BE2C (cell line): ENCODE results near the gene OMG.

Experiments
- DNase-seq: peaks from one replicate; pipeline ENCODE4 v3.0.0-alpha.2; 2020
- H3K27me3 ChIP-seq: fragments of 250-450 bp; sonication (Bioruptor Pico); 2 replicates; pipeline ENCODE4 v1.5.1; 2020; ENCODE audit warnings: mild to moderate bottlenecking
- H3K36me3 ChIP-seq: fragments of 250-450 bp; sonication (Bioruptor Pico); 2 replicates; pipeline ENCODE4 v1.5.1; 2020; ENCODE audit warnings: mild to moderate bottlenecking
- H3K4me1 ChIP-seq: fragments of 250-450 bp; sonication (Bioruptor Pico); 2 replicates; pipeline ENCODE4 v1.5.1; 2020
- H3K4me3 ChIP-seq: 2 replicates; pipeline ENCODE4 v1.5.1; 2011; ENCODE audit warnings: low read depth, low read length
- H3K9me3 ChIP-seq: fragments of 250-450 bp; sonication (Bioruptor Pico); 2 replicates; pipeline ENCODE4 v1.5.1; 2020
- TF ChIP-seq, protein P1 (sequence below): IDR thresholded peaks from 2 replicates; pipeline ENCODE4 v1.5.1; 2012; ENCODE audit warnings: mild to moderate bottlenecking, low read depth, low read length

OMG gene

DNA sequence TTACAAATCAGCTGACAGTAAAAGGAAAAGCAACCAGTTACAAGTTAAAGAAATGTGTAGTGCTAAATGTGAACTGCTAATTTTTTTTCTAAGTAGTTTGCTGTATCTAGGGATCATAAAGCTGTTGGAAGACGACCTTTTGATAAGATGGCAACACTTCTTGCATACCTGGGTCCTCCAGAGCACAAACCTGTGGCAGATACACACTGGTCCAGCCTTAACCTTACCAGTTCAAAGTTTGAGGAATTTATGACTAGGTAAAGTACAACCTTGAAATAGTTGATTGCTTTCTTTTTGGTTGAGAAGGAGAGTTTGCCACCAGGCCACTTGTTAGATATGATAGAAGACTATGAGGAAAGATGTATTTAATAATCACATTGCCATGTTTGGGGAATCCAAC, 35.4 kb downstream of the OMG start:
- Histone ChIP-seq H3K36me3 (no peaks in the 10 kb centered on the region; the same call in 1 of the 2 replicates), H3K27me3 (no peaks in the 10 kb centered on the region), H3K9me3 (no peaks in the 10 kb centered on the region), H3K4me3 (no peak overlapping the region), H3K4me1 (no peaks in the 10 kb centered on the region)
- DNase-seq = no peak
- TF ChIP-seq, protein P1, sequence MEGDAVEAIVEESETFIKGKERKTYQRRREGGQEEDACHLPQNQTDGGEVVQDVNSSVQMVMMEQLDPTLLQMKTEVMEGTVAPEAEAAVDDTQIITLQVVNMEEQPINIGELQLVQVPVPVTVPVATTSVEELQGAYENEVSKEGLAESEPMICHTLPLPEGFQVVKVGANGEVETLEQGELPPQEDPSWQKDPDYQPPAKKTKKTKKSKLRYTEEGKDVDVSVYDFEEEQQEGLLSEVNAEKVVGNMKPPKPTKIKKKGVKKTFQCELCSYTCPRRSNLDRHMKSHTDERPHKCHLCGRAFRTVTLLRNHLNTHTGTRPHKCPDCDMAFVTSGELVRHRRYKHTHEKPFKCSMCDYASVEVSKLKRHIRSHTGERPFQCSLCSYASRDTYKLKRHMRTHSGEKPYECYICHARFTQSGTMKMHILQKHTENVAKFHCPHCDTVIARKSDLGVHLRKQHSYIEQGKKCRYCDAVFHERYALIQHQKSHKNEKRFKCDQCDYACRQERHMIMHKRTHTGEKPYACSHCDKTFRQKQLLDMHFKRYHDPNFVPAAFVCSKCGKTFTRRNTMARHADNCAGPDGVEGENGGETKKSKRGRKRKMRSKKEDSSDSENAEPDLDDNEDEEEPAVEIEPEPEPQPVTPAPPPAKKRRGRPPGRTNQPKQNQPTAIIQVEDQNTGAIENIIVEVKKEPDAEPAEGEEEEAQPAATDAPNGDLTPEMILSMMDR = no peak

DNA sequence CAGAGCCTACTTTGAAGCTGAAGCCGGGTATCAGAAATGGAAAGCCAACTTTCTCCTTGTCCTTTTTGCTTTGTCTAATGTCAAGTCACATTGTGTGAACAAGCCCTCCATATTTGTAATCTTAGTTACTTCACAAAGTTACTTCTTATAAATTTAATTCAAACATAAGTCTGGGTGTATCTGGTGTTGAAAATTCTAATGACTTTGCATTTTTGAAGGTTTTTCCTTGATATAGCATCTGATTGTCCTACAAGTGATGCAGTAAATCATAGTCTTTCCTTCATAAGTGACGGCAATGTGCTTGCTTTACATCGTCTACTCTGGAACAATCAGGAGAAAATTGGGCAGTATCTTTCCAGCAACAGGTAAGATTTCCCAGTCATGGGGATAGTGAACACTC, 36.9 kb downstream of the OMG start:
- DNase-seq = no peak
- Histone ChIP-seq H3K9me3 (no peaks in the 10 kb centered on the region), H3K27me3 (no peaks in the 10 kb centered on the region), H3K36me3 (no peaks in the 10 kb centered on the region; the same call in 1 of the 2 replicates), H3K4me3 (no peak overlapping the region), H3K4me1 (no peaks in the 10 kb centered on the region)
- TF ChIP-seq, protein P1 = no peak

DNA sequence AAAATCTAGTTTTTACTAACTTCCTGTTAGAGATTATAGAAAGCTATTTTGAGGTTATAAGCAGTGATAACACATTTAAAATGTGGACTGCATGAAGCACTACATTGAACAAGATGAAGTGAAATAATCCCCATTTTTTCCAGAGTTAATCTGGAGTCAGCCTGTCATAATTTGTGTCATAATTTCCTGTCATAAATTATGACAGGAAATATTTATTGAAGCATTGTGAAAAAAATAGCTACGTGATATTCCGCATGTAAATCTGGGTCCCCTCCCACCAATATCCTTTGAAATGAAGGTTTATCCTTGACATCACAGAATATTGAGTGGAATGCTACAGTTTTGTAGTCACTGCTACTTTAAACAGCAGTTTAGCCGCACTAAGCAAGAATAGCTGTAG, 40.1 kb downstream of the OMG start:
- no peaks in the 10 kb centered on the region for H3K9me3 ChIP-seq
- no peak overlapping the region for H3K4me3 ChIP-seq
- no peaks in the 10 kb centered on the region; the same call in 1 of the 2 replicates for H3K36me3 ChIP-seq
- DNase-seq = no peak
- H3K27me3 ChIP-seq = no peaks in the 10 kb centered on the region
- H3K4me1 ChIP-seq = no peaks in the 10 kb centered on the region
- TF ChIP-seq, protein P1 = no peak

DNA sequence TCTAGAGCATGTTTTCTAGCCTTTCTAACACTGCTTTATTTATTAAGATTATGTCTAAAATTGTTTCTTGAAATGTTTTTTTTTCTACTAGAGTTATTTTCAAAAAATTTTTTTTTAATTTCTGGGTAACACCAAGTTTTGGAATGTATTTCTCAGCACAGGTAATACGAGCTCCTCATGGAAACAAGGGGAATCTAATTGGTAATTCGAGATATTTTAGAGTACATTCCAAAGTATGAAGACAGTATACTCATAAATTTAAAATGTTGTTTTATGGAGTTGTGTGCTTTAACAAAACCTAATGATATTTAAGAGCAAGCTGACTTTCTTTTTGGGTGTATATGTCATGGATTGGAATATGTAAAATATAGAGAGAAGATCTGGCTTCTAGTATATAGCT, 42.4 kb downstream of the OMG start:
- no peak for DNase-seq
- no peaks in the 10 kb centered on the region for H3K27me3 ChIP-seq
- H3K4me1 ChIP-seq = no peaks in the 10 kb centered on the region; the same call in 1 of the 2 replicates
- H3K36me3 ChIP-seq = no peaks in the 10 kb centered on the region
- TF ChIP-seq, protein P1 = no peak
- H3K4me3 ChIP-seq = no peak overlapping the region
- H3K9me3 ChIP-seq = no peaks in the 10 kb centered on the region

DNA sequence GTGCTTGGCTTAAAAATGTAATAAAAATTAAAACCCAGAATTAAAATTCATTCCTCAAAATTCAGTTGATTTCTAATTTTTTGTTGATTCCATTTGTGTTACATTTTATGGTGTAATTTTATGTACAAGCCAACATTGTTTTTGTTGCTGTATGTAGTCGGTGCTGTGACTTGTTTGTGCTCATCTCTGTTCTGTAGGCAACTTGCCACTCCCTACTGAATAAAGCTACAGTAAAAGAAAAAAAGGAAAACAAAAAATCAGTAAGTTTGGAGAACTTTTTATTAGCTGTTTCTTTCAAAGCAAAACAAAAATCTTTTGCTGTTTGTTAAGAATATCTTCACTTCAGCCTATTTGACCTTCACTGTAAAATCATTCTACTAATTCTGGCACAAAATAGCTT, 44.3 kb downstream of the OMG start:
- Histone ChIP-seq H3K27me3 (no peaks in the 10 kb centered on the region), H3K9me3 (no peaks in the 10 kb centered on the region), H3K4me1 (no peaks in the 10 kb centered on the region; the same call in 1 of the 2 replicates), H3K36me3 (no peaks in the 10 kb centered on the region), H3K4me3 (no peak overlapping the region)
- no peak for DNase-seq
- TF ChIP-seq, protein P1 = no peak

DNA sequence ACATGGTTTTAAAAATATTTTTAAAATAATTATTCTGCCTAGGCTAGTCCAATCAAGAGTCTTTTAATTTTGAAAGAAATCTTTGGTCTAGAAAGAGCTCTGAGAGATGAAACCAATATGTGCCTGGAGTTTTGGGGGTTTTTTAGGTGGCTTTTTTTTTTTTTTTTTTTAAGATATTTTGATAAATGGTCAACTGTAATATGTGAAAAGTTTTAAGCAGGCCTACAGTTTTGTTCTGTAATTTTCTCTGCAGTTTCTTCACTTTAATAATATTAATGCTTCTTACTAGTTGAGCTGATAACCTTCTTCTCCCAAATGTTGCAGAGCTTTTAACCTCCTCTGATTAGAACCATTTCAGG, 45.1 kb downstream of the OMG start:
- H3K4me1 ChIP-seq = no peaks in the 10 kb centered on the region; the same call in 1 of the 2 replicates
- DNase-seq = no peak
- no peaks in the 10 kb centered on the region for H3K27me3 ChIP-seq

More for the DNA sequence above, 45.1 kb downstream of the OMG start:
- H3K9me3 ChIP-seq = no peaks in the 10 kb centered on the region
- H3K4me3 ChIP-seq = no peak overlapping the region
- H3K36me3 ChIP-seq = no peaks in the 10 kb centered on the region
- TF ChIP-seq, protein P1 = no peak
